ENCODE results near the gene PBXIP1. TPM values are rescaled to one million over a fixed set of nuclear protein-coding genes. Genes with fewer than 3 reads are reported as not detected.
"Not testable (repeated sequence)": the region's sequence is repeated elsewhere in the genome, so short reads cannot be mapped to it uniquely, and the experiment has no call there.

The PBXIP1 gene
- total RNA-seq, 1 donor from 2014 or later = 23.6 TPM

DNA sequence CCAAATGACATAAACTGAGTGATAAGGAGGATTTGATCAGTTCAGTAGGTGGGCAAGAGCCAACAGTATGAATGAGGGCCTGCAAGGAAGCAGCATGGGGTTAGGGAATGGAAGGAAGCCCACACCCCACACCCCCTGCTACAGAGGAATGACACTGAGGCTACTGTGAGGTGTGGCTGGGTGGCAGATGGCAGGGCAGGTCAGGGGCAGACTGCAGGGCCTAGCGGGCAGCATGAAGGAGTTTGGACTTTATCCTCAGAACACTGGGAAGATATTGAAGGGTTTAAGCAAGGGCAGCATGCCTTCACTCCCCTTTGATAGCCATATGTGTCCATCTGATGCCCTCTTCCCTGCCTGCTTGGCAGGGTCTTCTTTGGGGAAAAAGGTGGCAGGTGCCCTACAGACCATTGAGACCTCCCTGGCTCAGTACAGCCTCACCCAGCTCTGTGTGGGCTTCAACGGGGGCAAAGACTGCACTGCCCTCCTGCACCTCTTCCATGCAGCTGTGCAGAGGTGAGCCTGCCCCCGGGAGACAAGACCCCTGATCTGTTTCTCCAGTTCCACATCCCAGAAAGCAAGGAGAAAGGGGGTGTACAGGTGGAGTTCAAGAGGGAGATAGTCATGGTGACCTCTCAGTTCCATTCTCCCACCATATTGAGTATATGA lies 33.4 kb upstream of the PBXIP1 start:
- no peak overlapping the region for H3K27ac Mint-ChIP-seq
- H3K9me3 Mint-ChIP-seq = no peaks in the 10 kb centered on the region

DNA sequence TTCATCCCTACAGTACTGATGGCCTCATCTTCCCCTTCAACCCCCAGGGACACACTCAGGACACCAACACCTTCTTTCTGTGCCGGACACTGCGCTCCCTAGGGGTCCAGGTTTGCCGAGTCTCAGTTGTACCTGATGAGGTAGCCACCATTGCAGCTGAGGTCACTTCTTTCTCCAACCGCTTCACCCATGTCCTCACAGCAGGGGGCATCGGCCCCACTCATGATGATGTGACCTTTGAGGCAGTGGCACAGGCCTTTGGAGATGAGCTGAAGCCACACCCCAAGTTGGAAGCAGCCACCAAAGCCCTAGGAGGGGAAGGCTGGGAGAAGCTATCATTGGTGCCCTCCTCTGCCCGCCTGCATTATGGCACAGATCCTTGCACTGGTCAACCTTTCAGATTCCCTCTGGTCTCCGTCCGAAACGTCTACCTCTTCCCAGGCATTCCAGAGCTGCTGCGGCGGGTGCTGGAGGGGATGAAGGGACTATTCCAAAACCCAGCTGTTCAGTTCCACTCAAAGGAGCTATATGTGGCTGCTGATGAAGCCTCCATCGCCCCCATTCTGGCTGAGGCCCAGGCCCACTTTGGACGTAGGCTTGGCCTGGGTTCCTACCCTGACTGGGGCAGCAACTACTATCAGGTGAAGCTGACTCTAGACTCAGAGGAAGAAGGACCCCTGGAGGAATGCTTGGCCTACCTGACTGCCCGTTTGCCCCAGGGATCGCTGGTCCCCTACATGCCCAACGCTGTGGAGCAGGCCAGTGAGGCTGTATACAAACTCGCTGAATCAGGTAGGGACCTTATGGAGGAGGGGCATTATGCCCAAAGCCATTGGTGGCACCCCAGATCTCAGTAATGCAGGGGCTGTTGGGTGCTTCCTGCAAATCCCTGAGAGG lies 32.4 kb upstream of the PBXIP1 start:
- intact Hi-C loops (cut with micrococcal nuclease) = no loop called here
- Mint-ChIP-seq H3K4me1 (ENCODE audit: low read depth) (peaks cover 5% of the 10 kb centered on the region), H3K36me3 (ENCODE audit: low read depth) (peaks cover 31% of the 10 kb centered on the region), H3K4me3 (ENCODE audit: low read depth) (no peak overlapping the region), H3K27ac (no peak overlapping the region), H3K9me3 (no peaks in the 10 kb centered on the region), H3K27me3 (ENCODE audit: low read depth) (no peaks in the 10 kb centered on the region)
- DNase-seq (ENCODE audit: low spot score) = no peak

More for the DNA sequence above, 33.4 kb upstream of the PBXIP1 start:
- DNase-seq (ENCODE audit: low spot score) = no peak
- Mint-ChIP-seq H3K27me3 (ENCODE audit: low read depth) (no peaks in the 10 kb centered on the region), H3K4me3 (ENCODE audit: low read depth) (no peak overlapping the region), H3K4me1 (ENCODE audit: low read depth) (peaks cover 5% of the 10 kb centered on the region), H3K36me3 (ENCODE audit: low read depth) (peaks cover 28% of the 10 kb centered on the region)
- intact Hi-C loops (cut with micrococcal nuclease) = no loop called here

DNA sequence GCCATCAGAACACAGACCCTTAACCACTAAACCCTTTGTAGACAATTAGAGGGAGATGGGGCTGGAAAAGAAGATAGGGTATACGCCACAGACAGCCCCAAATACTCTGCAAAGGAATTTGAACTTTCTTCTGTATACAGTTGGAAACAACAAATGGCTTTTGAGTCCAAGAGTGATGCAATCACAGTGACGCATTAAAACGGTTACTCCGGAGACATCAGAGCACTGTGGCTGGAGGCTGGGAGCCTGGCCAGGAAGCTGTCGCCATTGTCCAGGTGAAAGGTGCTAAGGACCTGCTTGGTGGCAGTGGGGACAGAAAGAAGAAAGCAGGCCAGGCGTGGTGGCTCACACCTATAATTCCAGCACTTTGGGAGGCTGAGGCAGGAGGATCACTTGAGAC lies 31.4 kb upstream of the PBXIP1 start:
- Mint-ChIP-seq H3K36me3 (ENCODE audit: low read depth) (peaks cover 31% of the 10 kb centered on the region), H3K27ac (no peak overlapping the region), H3K4me3 (ENCODE audit: low read depth) (no peak overlapping the region), H3K9me3 (no peaks in the 10 kb centered on the region), H3K4me1 (ENCODE audit: low read depth) (peaks cover 5% of the 10 kb centered on the region), H3K27me3 (ENCODE audit: low read depth) (no peaks in the 10 kb centered on the region)
- intact Hi-C loops (cut with micrococcal nuclease) = no loop called here
- no peak for DNase-seq (ENCODE audit: low spot score)

DNA sequence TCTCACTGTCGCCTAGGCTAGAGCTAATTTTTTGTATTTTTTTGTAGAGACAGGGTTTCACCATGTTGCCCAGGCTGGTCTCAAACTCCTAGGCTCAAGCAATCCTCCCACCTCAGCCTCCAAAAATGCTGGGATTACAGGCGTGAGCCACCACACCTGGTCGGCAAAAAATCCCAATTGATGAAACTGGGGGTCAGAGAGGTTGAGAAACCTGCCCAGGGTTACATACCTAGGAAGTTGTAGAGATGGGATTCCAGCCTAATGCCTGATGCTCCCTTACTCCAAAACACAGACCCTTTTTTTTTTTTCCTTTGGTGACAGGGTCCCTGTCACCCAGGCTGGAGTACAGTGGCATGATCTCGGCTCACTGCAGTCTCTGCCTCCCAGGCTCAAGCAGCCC lies 30.8 kb upstream of the PBXIP1 start:
- H3K4me3 Mint-ChIP-seq (ENCODE audit: low read depth); H3K27me3 Mint-ChIP-seq (ENCODE audit: low read depth); H3K9me3 Mint-ChIP-seq; H3K4me1 Mint-ChIP-seq (ENCODE audit: low read depth); intact Hi-C loops (cut with micrococcal nuclease); DNase-seq (ENCODE audit: low spot score); H3K27ac Mint-ChIP-seq: not testable (repeated sequence)
- peaks cover 31% of the 10 kb centered on the region for H3K36me3 Mint-ChIP-seq (ENCODE audit: low read depth)

GRCh38 chr1:154983776-154984466 lies 28.0 kb upstream of the PBXIP1 start:
- H3K9me3 Mint-ChIP-seq = no peaks in the 10 kb centered on the region
- H3K27ac Mint-ChIP-seq = no peak overlapping the region
- peaks cover 7% of the 10 kb centered on the region for H3K4me1 Mint-ChIP-seq (ENCODE audit: low read depth)
- no peak for DNase-seq (ENCODE audit: low spot score)
- intact Hi-C loops (cut with micrococcal nuclease) = loop anchor here (1.0 kb wide), 3 partner anchors 10 to 33 kb away; partner anchors contain the start of gene CKS1B
- peaks cover 37% of the 10 kb centered on the region for H3K36me3 Mint-ChIP-seq (ENCODE audit: low read depth)
- no peak overlapping the region for H3K4me3 Mint-ChIP-seq (ENCODE audit: low read depth)
- no peaks in the 10 kb centered on the region for H3K27me3 Mint-ChIP-seq (ENCODE audit: low read depth)

DNA sequence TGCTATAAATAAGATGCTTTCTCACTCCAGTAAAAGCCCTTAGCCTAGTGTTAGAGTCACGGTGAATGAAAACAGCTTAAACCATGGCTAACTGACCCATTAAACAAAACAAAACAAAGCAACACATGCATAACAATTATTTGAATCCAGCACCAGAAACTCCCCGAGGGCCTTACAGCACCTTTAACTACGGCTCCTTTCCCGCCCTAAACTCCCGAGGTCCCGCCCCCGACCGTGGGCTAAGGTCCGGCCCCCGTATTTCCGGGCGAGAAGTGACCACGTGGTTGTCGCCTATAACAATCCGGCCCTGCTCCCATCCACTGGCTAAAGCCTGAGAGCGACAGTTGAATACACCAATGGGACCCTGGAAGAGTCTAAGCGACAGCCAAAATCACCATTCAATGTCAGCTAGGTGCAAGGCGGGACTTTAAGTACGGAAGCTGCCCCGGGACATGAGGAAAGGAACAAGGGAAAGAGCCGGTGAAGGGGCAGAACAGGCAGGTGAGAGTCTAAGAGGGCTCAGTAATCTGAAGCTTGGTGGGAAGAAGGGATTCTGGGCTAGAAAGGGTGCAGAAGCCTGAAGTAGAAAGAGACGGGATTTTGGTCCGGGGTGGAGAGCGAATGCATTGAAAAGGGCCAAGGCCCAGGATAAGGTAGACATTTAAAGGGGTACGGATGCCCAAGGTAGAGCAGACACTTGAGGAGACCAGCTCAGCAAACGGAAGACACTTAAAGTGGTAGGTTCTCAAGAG lies 27.2 kb upstream of the PBXIP1 start, which contains the start of gene FLAD1:
Gene FLAD1 (plus strand): TSS at position 448 of the 752 bp plus-strand sequence. CDS start 351 bp downstream, outside the sequence.
- no peaks in the 10 kb centered on the region for H3K9me3 Mint-ChIP-seq
- no peak within 1 kb of the TSS for H3K4me3 Mint-ChIP-seq (ENCODE audit: low read depth)
- H3K36me3 Mint-ChIP-seq (ENCODE audit: low read depth) = peaks cover 35% of the 10 kb centered on the region
- DNase-seq (ENCODE audit: low spot score) = peak; percentile 97
- peaks cover 6% of the 10 kb centered on the region for H3K4me1 Mint-ChIP-seq (ENCODE audit: low read depth)
- H3K27me3 Mint-ChIP-seq (ENCODE audit: low read depth) = no peaks in the 10 kb centered on the region
- H3K27ac Mint-ChIP-seq = no peak within 1 kb of the TSS
- intact Hi-C loops (cut with micrococcal nuclease) = loop anchor here (1.0 kb wide), 3 partner anchors 9 to 34 kb away; partner anchors contain the start of gene CKS1B

GRCh38 chr1:154982341-154982740 lies 26.4 kb upstream of the PBXIP1 start:
- Mint-ChIP-seq H3K27me3 (ENCODE audit: low read depth) (no peaks in the 10 kb centered on the region), H3K9me3 (no peaks in the 10 kb centered on the region), H3K36me3 (ENCODE audit: low read depth) (peaks cover 39% of the 10 kb centered on the region), H3K4me3 (ENCODE audit: low read depth) (no peak overlapping the region), H3K27ac (no peak overlapping the region), H3K4me1 (ENCODE audit: low read depth) (peaks cover 9% of the 10 kb centered on the region)
- no peak for DNase-seq (ENCODE audit: low spot score)
- intact Hi-C loops (cut with micrococcal nuclease) = no loop called here

GRCh38 chr1:154978360-154978759 lies 22.5 kb upstream of the PBXIP1 start:
- Mint-ChIP-seq H3K4me3 (ENCODE audit: low read depth) (no peak overlapping the region), H3K9me3 (no peaks in the 10 kb centered on the region), H3K27me3 (ENCODE audit: low read depth) (no peaks in the 10 kb centered on the region), H3K4me1 (ENCODE audit: low read depth) (peaks cover 14% of the 10 kb centered on the region), H3K36me3 (ENCODE audit: low read depth) (peaks cover 32% of the 10 kb centered on the region), H3K27ac (no peak overlapping the region)
- no peak for DNase-seq (ENCODE audit: low spot score)
- intact Hi-C loops (cut with micrococcal nuclease) = no loop called here

GRCh38 chr1:154977762-154978161 lies 21.9 kb upstream of the PBXIP1 start:
- Mint-ChIP-seq H3K4me1 (ENCODE audit: low read depth) (peaks cover 17% of the 10 kb centered on the region), H3K27ac (peak overlapping the region; percentile 28), H3K36me3 (ENCODE audit: low read depth) (peaks cover 34% of the 10 kb centered on the region)
- H3K9me3 Mint-ChIP-seq; H3K27me3 Mint-ChIP-seq (ENCODE audit: low read depth); DNase-seq (ENCODE audit: low spot score); H3K4me3 Mint-ChIP-seq (ENCODE audit: low read depth); intact Hi-C loops (cut with micrococcal nuclease): not testable (repeated sequence)

DNA sequence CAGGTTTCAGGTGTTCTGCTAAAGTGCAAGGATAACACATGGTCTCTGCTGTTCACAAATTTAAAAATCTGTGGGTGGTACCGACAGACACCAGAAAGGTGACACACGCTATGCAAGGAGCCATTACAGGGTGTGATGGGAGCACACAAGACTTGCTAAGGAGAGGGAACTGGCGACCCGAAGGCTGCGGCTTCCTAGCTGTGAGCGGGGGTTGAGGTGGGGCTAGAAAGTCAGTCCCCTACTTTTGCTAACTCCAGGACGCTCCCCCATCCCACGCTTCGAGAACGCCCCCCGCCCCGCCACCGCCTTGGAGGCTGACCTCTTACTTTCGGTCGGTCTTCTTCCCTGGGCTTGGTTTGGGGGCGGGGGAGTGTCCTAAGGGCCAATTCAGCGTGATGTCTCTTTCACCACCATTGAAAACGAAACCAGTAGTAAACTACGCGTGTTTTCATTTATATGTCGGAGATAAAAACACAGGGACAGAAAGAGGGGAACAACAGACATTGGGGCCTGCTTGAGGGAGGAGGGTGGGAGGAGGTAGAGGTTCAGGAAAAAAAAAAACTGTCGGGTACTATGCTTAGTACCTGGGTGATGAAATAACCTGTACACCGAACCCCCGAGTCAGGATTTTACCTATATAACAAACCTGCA lies 19.6 kb upstream of the PBXIP1 start:
- H3K27ac Mint-ChIP-seq = no peak overlapping the region
- no peaks in the 10 kb centered on the region for H3K27me3 Mint-ChIP-seq (ENCODE audit: low read depth)
- no peak overlapping the region for H3K4me3 Mint-ChIP-seq (ENCODE audit: low read depth)

GRCh38 chr1:154974808-154975408 lies 19.0 kb upstream of the PBXIP1 start:
- Mint-ChIP-seq H3K27ac (no peak overlapping the region), H3K9me3 (no peaks in the 10 kb centered on the region), H3K36me3 (ENCODE audit: low read depth) (peaks cover 32% of the 10 kb centered on the region), H3K4me3 (ENCODE audit: low read depth) (no peak overlapping the region), H3K27me3 (ENCODE audit: low read depth) (no peaks in the 10 kb centered on the region), H3K4me1 (ENCODE audit: low read depth) (peaks cover 31% of the 10 kb centered on the region)
- DNase-seq (ENCODE audit: low spot score) = peak; percentile 95
- intact Hi-C loops (cut with micrococcal nuclease) = loop anchor here (1.0 to 2.0 kb wide), 8 partner anchors 8 to 417 kb away; partner anchors contain the start of genes FLAD1, PYGO2 and UBE2Q1

More for the DNA sequence above, 19.6 kb upstream of the PBXIP1 start:
- peak; percentile 58 for DNase-seq (ENCODE audit: low spot score)
- intact Hi-C loops (cut with micrococcal nuclease) = loop anchor here (1.0 to 2.0 kb wide), 3 partner anchors 24 to 219 kb away; no protein-coding TSS in a partner anchor
- Mint-ChIP-seq H3K36me3 (ENCODE audit: low read depth) (peaks cover 36% of the 10 kb centered on the region), H3K9me3 (no peaks in the 10 kb centered on the region), H3K4me1 (ENCODE audit: low read depth) (peaks cover 31% of the 10 kb centered on the region)

Measured in activated T-helper 2 cell treated with anti-CD3 and anti-CD28 coated beads, Interferon-gamma antibody, Interleukin-2, Interleukin-4, amounts not matched to agents 10 μg/mL and 5 μg/mL and 100 μg/mL, durations not matched to agents 14 hours and 24 hours and 36 hours (primary cell).